CD4-positive, alpha-beta T cell (primary cell): Measurements from ENCODE around the gene TEAD4. TPM values are rescaled to one million over a fixed set of nuclear protein-coding genes. Genes with fewer than 3 reads are reported as not detected.

ENCODE experiments used
- ATAC-seq: fragments of 200-7000 bp; cut with Tn5 transposase; one replicate; pipeline ENCODE4 v1.10.0; 2022; ENCODE audit warnings: mild to moderate bottlenecking; ENCODE audit not compliant: poor library complexity
- CTCF ChIA-PET: fragments of 350-600 bp; sonication (Branson Sonifier 250); formaldehyde crosslinking; loops from one replicate; lab custom pipeline; 2021; ENCODE audit warnings: antibody characterized with exemption, inconsistent platforms; lab: Charles Lee
- POLR2A ChIA-PET: fragments of 350-600 bp; sonication (Branson Sonifier 250); formaldehyde crosslinking; loops from one replicate; lab custom pipeline; 2021; ENCODE audit warnings: antibody characterized with exemption, inconsistent platforms; lab: Charles Lee
- DNase-seq, 14 experiments: peaks; one replicate each; pipeline ENCODE4 v3.0.0-alpha.2; 2013 to 2020; ENCODE audit warnings: mixed read lengths in 2 of 14
- H3K27ac ChIP-seq, 2 donors: one replicate each; pipeline versions ENCODE4 v1.5.1 to v1.7.0; 2013; ENCODE audit warnings: low read length in 2 of 2, low read depth in 1 of 2, mild to moderate bottlenecking in 1 of 2
- H3K27me3 ChIP-seq, 2 experiments: 1 replicate in 1 of 2; 2 replicates in 1 of 2; pipeline versions ENCODE4 v1.6.1 to v1.7.0; 2013; ENCODE audit warnings: low read length in 2 of 2, control low read depth in 1 of 2, mild to moderate bottlenecking in 1 of 2, moderate library complexity in 1 of 2; ENCODE audit not compliant: insufficient read depth in 2 of 2, control insufficient read depth in 1 of 2
- H3K36me3 ChIP-seq: one replicate; pipeline ENCODE4 v1.6.1; 2013; ENCODE audit warnings: low read length, control low read depth; ENCODE audit not compliant: insufficient read depth
- H3K4me1 ChIP-seq: one replicate; pipeline ENCODE4 v1.6.1; 2013; ENCODE audit warnings: low read length, control low read depth; ENCODE audit not compliant: insufficient read depth
- H3K4me3 ChIP-seq: one replicate; pipeline ENCODE4 v1.5.1; 2013; ENCODE audit warnings: mild to moderate bottlenecking, low read length, moderate library complexity
- H3K9me3 ChIP-seq, 2 experiments: 1 replicate in 1 of 2; 2 replicates in 1 of 2; pipeline versions ENCODE4 v1.6.1 to v1.7.0; 2013; ENCODE audit warnings: low read length in 2 of 2, mild to moderate bottlenecking in 2 of 2, control low read depth in 1 of 2, moderate library complexity in 1 of 2; ENCODE audit not compliant: control insufficient read depth in 1 of 2, insufficient read depth in 1 of 2
- H3K27ac Mint-ChIP-seq: one replicate; pipeline ENCODE4 v1.8.0; 2020; ENCODE audit warnings: mixed read lengths
- H3K27me3 Mint-ChIP-seq: one replicate; pipeline ENCODE4 v1.8.0; 2021; ENCODE audit warnings: mixed read lengths
- H3K36me3 Mint-ChIP-seq: one replicate; pipeline ENCODE4 v1.8.0; 2021; ENCODE audit warnings: low read depth, mixed read lengths
- H3K4me1 Mint-ChIP-seq: one replicate; pipeline ENCODE4 v1.8.0; 2021; ENCODE audit warnings: low read depth, mixed read lengths
- H3K4me3 Mint-ChIP-seq: one replicate; pipeline ENCODE4 v1.8.0; 2020; ENCODE audit warnings: mild to moderate bottlenecking, mixed read lengths
- H3K9me3 Mint-ChIP-seq: one replicate; pipeline ENCODE4 v1.8.0; 2020; ENCODE audit warnings: mixed read lengths
- CTCF ChIP-seq: fragments of 200-600 bp; IDR thresholded peaks from one replicate; pipeline ENCODE4 v1.8.0; 2022; ENCODE audit warnings: antibody characterized with exemption, mild to moderate bottlenecking
- intact Hi-C, 2 experiments: fragments of 100-400 bp; cut with DNase I in 1 of 2; cut with micrococcal nuclease in 1 of 2; formaldehyde crosslinking; loops; one replicate each; pipeline versions ENCODE4 v1.15.1 to v1.9.0; 2023 to 2025; cut with DNase I, micrococcal nuclease
- total RNA-seq, 174 experiments: library from RNA in 2 of 174; stranded (reverse) in 2 of 174; gene quantifications; one replicate each; pipeline ENCODE4 v1.2.3 and lab custom pipeline; 2021 to 2026

TEAD4 gene
- total RNA-seq, 2 experiments from 2014 or later = not detected

GRCh38 chr12:3020399-3020798 lies 61.2 kb downstream of the TEAD4 start:
- Histone ChIP-seq H3K27me3 (no peaks in the 10 kb centered on the region), H3K27ac (no peak overlapping the region), H3K9me3 (peaks cover 0 to 9% of the 10 kb centered on the region in 2 experiments), H3K36me3 (no peaks in the 10 kb centered on the region), H3K4me1 (no peaks in the 10 kb centered on the region), H3K4me3 (no peak overlapping the region)
- ChIA-PET CTCF (no interaction called here), POLR2A (no interaction called here)
- intact Hi-C loops = no loop called here
- no peak overlapping the region for H3K4me3 Mint-ChIP-seq
- H3K27ac Mint-ChIP-seq = no peak overlapping the region
- ATAC-seq (no peak), DNase-seq (no peak)
- no peaks in the 10 kb centered on the region for H3K27me3 Mint-ChIP-seq
- no peaks in the 10 kb centered on the region for H3K9me3 Mint-ChIP-seq
- no peaks in the 10 kb centered on the region for H3K4me1 Mint-ChIP-seq
- no peak for TF ChIP-seq CTCF
- H3K36me3 Mint-ChIP-seq = no peaks in the 10 kb centered on the region

- ChIA-PET POLR2A (no interaction called here), CTCF (no interaction called here)
- Histone ChIP-seq H3K36me3 (no peaks in the 10 kb centered on the region), H3K27ac (no peak overlapping the region), H3K4me3 (no peak overlapping the region), H3K27me3 (no peaks in the 10 kb centered on the region), H3K4me1 (no peaks in the 10 kb centered on the region), H3K9me3 (peaks cover 0 to 9% of the 10 kb centered on the region in 2 experiments)
- no peak overlapping the region for H3K4me3 Mint-ChIP-seq
- H3K27ac Mint-ChIP-seq = no peak overlapping the region
- no peaks in the 10 kb centered on the region for H3K36me3 Mint-ChIP-seq
- no peaks in the 10 kb centered on the region for H3K27me3 Mint-ChIP-seq
- TF ChIP-seq CTCF = no peak
- ATAC-seq (no peak), DNase-seq (no peak)
- intact Hi-C loops = no loop called here
- H3K4me1 Mint-ChIP-seq = no peaks in the 10 kb centered on the region
- no peaks in the 10 kb centered on the region for H3K9me3 Mint-ChIP-seq
Observed at GRCh38 chr12:3020850-3021435, 61.7 kb downstream of the TEAD4 start.

- no peak for DNase-seq
- Histone ChIP-seq H3K36me3 (no peaks in the 10 kb centered on the region), H3K27me3 (no peaks in the 10 kb centered on the region), H3K27ac (no peak overlapping the region), H3K4me3 (no peak overlapping the region), H3K4me1 (no peaks in the 10 kb centered on the region), H3K9me3 (peaks cover 0 to 9% of the 10 kb centered on the region in 2 experiments)
- CTCF ChIA-PET = no interaction called here
- Mint-ChIP-seq H3K27me3 (no peaks in the 10 kb centered on the region), H3K4me3 (no peak overlapping the region), H3K4me1 (no peaks in the 10 kb centered on the region), H3K9me3 (no peaks in the 10 kb centered on the region), H3K36me3 (no peaks in the 10 kb centered on the region), H3K27ac (no peak overlapping the region)
- intact Hi-C loops = no loop called here
- POLR2A ChIA-PET = no interaction called here
- no peak for ATAC-seq
- TF ChIP-seq CTCF = no peak
Observed at GRCh38 chr12:3022411-3022810, 63.2 kb downstream of the TEAD4 start.
